SK-N-SH (cell line): ENCODE results near the gene PRX.

Source experiments
- CHD2 ChIP-seq: fragments of 150-350 bp; IDR thresholded peaks from 2 replicates; pipeline ENCODE4 v1.6.1; 2018; ENCODE audit warnings: low read length; ENCODE audit not compliant: partially characterized antibody
- EP300 ChIP-seq, 2 experiments: IDR thresholded peaks; 2 replicates each; pipeline versions ENCODE4 v1.4.0 to v1.6.1; 2012; ENCODE audit warnings: borderline replicate concordance in 1 of 2, low read depth in 1 of 2, low read length in 1 of 2
- FOXM1 ChIP-seq: IDR thresholded peaks from 2 replicates; pipeline ENCODE4 v1.4.0; 2012; ENCODE audit warnings: low read depth, mild to moderate bottlenecking
- JUND ChIP-seq: IDR thresholded peaks from 2 replicates; pipeline ENCODE4 v1.4.0; 2012
- MAX ChIP-seq: IDR thresholded peaks from 2 replicates; pipeline ENCODE4 v1.4.0; 2012; ENCODE audit warnings: low read depth
- MEF2A ChIP-seq: IDR thresholded peaks from 2 replicates; pipeline ENCODE4 v1.4.0; 2012; ENCODE audit warnings: low read depth, borderline replicate concordance
- MXI1 ChIP-seq: IDR thresholded peaks from 2 replicates; pipeline ENCODE4 v1.6.1; 2012; ENCODE audit warnings: mild to moderate bottlenecking, low read depth, low read length, improper control_type of control experiment
- POLR2AphosphoS5 ChIP-seq: IDR thresholded peaks from 2 replicates; pipeline ENCODE4 v1.6.1; 2012; ENCODE audit warnings: low read depth, low read length
- RAD21 ChIP-seq: IDR thresholded peaks from 2 replicates; pipeline ENCODE4 v1.6.1; 2012; ENCODE audit warnings: mild to moderate bottlenecking, low read length
- REST ChIP-seq: IDR thresholded peaks from 2 replicates; pipeline ENCODE4 v1.6.1; 2012; ENCODE audit warnings: mild to moderate bottlenecking, low read depth, low read length, moderate library complexity
- SIN3A ChIP-seq: IDR thresholded peaks from 2 replicates; pipeline ENCODE4 v1.6.1; 2012; ENCODE audit warnings: low read depth, mild to moderate bottlenecking, low read length, moderate library complexity, borderline replicate concordance
- SMC3 ChIP-seq: IDR thresholded peaks from 2 replicates; pipeline ENCODE4 v1.6.1; 2012; ENCODE audit warnings: low read depth, low read length, improper control_type of control experiment
- TF ChIP-seq, protein P1 (sequence below): fragments of 200-600 bp; sonication (generic); IDR thresholded peaks from 2 replicates; pipeline ENCODE4 v1.6.1; 2017; ENCODE audit warnings: antibody characterized with exemption, mild to moderate bottlenecking, moderate library complexity

DNA sequence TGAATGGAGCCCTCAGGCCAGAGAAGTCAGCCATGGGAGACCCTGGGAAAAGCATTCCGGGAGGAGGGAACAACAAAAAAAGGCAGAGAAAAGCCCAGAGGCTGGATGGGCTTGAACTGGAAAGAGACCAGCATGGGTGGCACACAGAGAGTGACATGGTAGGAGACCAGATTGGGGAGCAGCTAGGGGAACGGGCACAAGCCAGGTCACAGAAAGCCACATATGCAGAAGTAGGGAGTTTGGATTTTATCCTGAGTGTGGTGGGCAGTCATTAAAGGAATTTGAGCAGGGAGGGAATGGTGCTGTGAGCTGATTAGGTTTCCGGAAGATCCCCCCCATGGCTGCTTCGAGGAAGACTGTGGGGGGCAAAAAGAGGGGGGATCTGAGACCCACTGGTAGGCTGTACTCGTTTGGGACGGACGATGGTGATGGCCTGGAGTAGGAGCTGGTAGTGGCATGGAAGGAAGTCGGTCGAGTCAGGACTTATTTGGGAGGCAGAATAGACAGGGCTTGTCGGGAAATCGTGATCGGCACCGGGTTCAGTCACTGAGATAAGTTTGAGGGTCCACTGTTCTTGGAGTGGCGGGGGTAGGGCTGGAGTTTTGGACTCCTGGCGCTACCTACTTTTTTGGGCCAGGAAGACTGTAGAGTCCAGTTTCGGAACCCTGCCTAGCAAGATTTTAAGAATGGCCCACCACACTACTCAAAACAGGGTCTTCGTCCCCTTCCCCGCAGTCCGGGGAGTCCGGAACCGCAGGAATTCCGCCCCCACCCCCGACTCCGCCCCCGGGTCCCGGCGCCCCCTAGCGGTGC, 11.7 kb upstream of the PRX start:
- TF ChIP-seq SIN3A = no peak
- TF ChIP-seq MEF2A = no peak
- TF ChIP-seq, protein P1, sequence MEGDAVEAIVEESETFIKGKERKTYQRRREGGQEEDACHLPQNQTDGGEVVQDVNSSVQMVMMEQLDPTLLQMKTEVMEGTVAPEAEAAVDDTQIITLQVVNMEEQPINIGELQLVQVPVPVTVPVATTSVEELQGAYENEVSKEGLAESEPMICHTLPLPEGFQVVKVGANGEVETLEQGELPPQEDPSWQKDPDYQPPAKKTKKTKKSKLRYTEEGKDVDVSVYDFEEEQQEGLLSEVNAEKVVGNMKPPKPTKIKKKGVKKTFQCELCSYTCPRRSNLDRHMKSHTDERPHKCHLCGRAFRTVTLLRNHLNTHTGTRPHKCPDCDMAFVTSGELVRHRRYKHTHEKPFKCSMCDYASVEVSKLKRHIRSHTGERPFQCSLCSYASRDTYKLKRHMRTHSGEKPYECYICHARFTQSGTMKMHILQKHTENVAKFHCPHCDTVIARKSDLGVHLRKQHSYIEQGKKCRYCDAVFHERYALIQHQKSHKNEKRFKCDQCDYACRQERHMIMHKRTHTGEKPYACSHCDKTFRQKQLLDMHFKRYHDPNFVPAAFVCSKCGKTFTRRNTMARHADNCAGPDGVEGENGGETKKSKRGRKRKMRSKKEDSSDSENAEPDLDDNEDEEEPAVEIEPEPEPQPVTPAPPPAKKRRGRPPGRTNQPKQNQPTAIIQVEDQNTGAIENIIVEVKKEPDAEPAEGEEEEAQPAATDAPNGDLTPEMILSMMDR = no peak
- no peak for TF ChIP-seq MAX
- TF ChIP-seq SMC3 = no peak
- TF ChIP-seq RAD21 = no peak
- no peak for TF ChIP-seq EP300 (IDR thresholded peaks at IDR 0.05; ENCODE audit: borderline replicate concordance in 1 of 2, low read depth in 1 of 2, low read length in 1 of 2)
- no peak for TF ChIP-seq REST
- TF ChIP-seq POLR2AphosphoS5 = no peak
- no peak for TF ChIP-seq JUND
- no peak for TF ChIP-seq FOXM1
- TF ChIP-seq MXI1 = no peak
- TF ChIP-seq CHD2 = no peak
